Keratinocyte (primary cell): Measurements from ENCODE around the gene TTC28.

Source experiments
- EZH2 ChIP-seq: IDR thresholded peaks from one replicate; pipeline ENCODE4 v1.6.1; 2012; ENCODE audit warnings: inconsistent platforms, mild to moderate bottlenecking, low read length, moderate library complexity
- TF ChIP-seq, protein P1 (sequence below), 3 experiments: IDR thresholded peaks in 1 of 3; conservative IDR thresholded peaks in 1 of 3; optimal IDR thresholded peaks in 1 of 3; 2 replicates in 2 of 3; 3 replicates in 1 of 3; pipeline versions ENCODE3 to v1.5.1; 2011; ENCODE audit warnings: low read length in 3 of 3, mild to moderate bottlenecking in 3 of 3, moderate library complexity in 2 of 3, control low read depth in 1 of 3, inconsistent platforms in 1 of 3; ENCODE audit not compliant: insufficient read depth in 2 of 3; ENCODE audit errors: extremely low read depth in 1 of 3

GRCh38 chr22:28419919-28420318 lies 259.7 kb downstream of the TTC28 start:
- TF ChIP-seq, protein P1, sequence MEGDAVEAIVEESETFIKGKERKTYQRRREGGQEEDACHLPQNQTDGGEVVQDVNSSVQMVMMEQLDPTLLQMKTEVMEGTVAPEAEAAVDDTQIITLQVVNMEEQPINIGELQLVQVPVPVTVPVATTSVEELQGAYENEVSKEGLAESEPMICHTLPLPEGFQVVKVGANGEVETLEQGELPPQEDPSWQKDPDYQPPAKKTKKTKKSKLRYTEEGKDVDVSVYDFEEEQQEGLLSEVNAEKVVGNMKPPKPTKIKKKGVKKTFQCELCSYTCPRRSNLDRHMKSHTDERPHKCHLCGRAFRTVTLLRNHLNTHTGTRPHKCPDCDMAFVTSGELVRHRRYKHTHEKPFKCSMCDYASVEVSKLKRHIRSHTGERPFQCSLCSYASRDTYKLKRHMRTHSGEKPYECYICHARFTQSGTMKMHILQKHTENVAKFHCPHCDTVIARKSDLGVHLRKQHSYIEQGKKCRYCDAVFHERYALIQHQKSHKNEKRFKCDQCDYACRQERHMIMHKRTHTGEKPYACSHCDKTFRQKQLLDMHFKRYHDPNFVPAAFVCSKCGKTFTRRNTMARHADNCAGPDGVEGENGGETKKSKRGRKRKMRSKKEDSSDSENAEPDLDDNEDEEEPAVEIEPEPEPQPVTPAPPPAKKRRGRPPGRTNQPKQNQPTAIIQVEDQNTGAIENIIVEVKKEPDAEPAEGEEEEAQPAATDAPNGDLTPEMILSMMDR (optimal IDR thresholded peaks at IDR 0.05 in 1 of 3, IDR thresholded peaks at IDR 0.05 in 1 of 3, conservative IDR thresholded peaks at IDR 0.05 in 1 of 3; ENCODE audit: extremely low read depth in 1 of 3, insufficient read depth in 2 of 3, low read length in 3 of 3), result no peak
- TF ChIP-seq EZH2, result no peak
